AG20443 (cell line): Measurements from ENCODE around the gene NHLRC1.
A peak's percentile ranks its signal among the peaks of the same experiment; 100 is the strongest.

ENCODE experiments used
- DNase-seq: peaks from one replicate; pipeline ENCODE4 v3.0.0; 2012; ENCODE audit warnings: low spot score, mixed read lengths

NHLRC1 gene

GRCh38 chr6:18087396-18088165, 34.9 kb downstream of the NHLRC1 start:
- DNase-seq = no peak

GRCh38 chr6:18081025-18081668, 41.3 kb downstream of the NHLRC1 start:
- no peak for DNase-seq

- no peak for DNase-seq
Observed at GRCh38 chr6:18080544-18080943, 41.9 kb downstream of the NHLRC1 start.

GRCh38 chr6:18078866-18079265, 43.6 kb downstream of the NHLRC1 start:
- no peak for DNase-seq

- DNase-seq = peak; percentile 57
Observed at GRCh38 chr6:18076231-18076630, 46.2 kb downstream of the NHLRC1 start.

- DNase-seq = no peak
Observed at GRCh38 chr6:18072841-18073240, 49.6 kb downstream of the NHLRC1 start.

GRCh38 chr6:18070486-18070885, 52.0 kb downstream of the NHLRC1 start:
- no peak for DNase-seq
